Lower lobe of right lung (tissue), 2 donors: Measurements from ENCODE around the gene C18orf32. TPM values are rescaled to one million over a fixed set of nuclear protein-coding genes. Genes with fewer than 3 reads are reported as not detected.

ENCODE experiments used
- ATAC-seq, 2 donors: fragments of 200-7000 bp; cut with Tn5 transposase; one replicate each; pipeline ENCODE4 v1.9.1; 2020 to 2022; ENCODE audit warnings: mild to moderate bottlenecking in 2 of 2, moderate library complexity in 2 of 2
- DNase-seq: peaks from one replicate; pipeline ENCODE4 v3.0.0-alpha.2; 2020
- H3K27ac ChIP-seq: fragments of 200-600 bp; one replicate; pipeline ENCODE4 v1.8.0; 2022
- H3K27me3 ChIP-seq: fragments of 200-600 bp; one replicate; pipeline ENCODE4 v1.8.0; 2022; ENCODE audit warnings: low read depth
- H3K36me3 ChIP-seq: fragments of 200-600 bp; one replicate; pipeline ENCODE4 v1.8.0; 2022; ENCODE audit warnings: mild to moderate bottlenecking
- H3K4me1 ChIP-seq: fragments of 200-600 bp; one replicate; pipeline ENCODE4 v1.8.0; 2022
- H3K4me3 ChIP-seq: fragments of 200-600 bp; one replicate; pipeline ENCODE4 v1.8.0; 2022; ENCODE audit warnings: mild to moderate bottlenecking
- H3K9me3 ChIP-seq: fragments of 200-600 bp; one replicate; pipeline ENCODE4 v1.8.0; 2022
- CTCF ChIP-seq: fragments of 200-600 bp; IDR thresholded peaks from one replicate; pipeline ENCODE4 v1.8.0; 2022; ENCODE audit warnings: antibody characterized with exemption, mild to moderate bottlenecking
- intact Hi-C: fragments of 100-400 bp; cut with DNase I; formaldehyde crosslinking; loops from one replicate; pipeline ENCODE4 v1.11.0; 2022
- total RNA-seq: library from RNA; stranded (reverse); fragmentation: NEBNext Ultra II Directional; extraction: Animal tissue kit (Norgen Biotek cat#: 25700); gene quantifications from one replicate; pipeline ENCODE4 v1.2.1, GENCODE V29; 2021
- donor health status: DM: no; HTN: yes; CAD: no; lungs with severe emphysema.

The C18orf32 gene
- total RNA-seq, 1 donor from 2014 or later = 60.6 TPM

- Histone ChIP-seq H3K27me3 (no peaks in the 10 kb centered on the region), H3K27ac (no peak overlapping the region), H3K4me3 (no peak overlapping the region), H3K4me1 (peaks cover 14% of the 10 kb centered on the region), H3K36me3 (no peaks in the 10 kb centered on the region), H3K9me3 (no peaks in the 10 kb centered on the region)
- no peak for TF ChIP-seq CTCF
- no peak for ATAC-seq
- no peak for DNase-seq
- intact Hi-C loops = no loop called here
Measured at GRCh38 chr18:49472459-49472858, 14.6 kb downstream of the C18orf32 start.

- H3K27ac ChIP-seq = no peak overlapping the region
- H3K36me3 ChIP-seq = no peaks in the 10 kb centered on the region
- H3K4me3 ChIP-seq = no peak overlapping the region
- peaks cover 4% of the 10 kb centered on the region for H3K4me1 ChIP-seq
- no peak for TF ChIP-seq CTCF
- DNase-seq (no peak), ATAC-seq (no peak)
- H3K27me3 ChIP-seq = no peaks in the 10 kb centered on the region
- intact Hi-C loops = no loop called here
- no peaks in the 10 kb centered on the region for H3K9me3 ChIP-seq
Measured at GRCh38 chr18:49471532-49471931, 15.5 kb downstream of the C18orf32 start.

GRCh38 chr18:49467599-49467998 is 19.4 kb downstream of the C18orf32 start:
- intact Hi-C loops = no loop called here

GRCh38 chr18:49467019-49467563 is 19.9 kb downstream of the C18orf32 start:
- no peaks in the 10 kb centered on the region for H3K27me3 ChIP-seq
- no peaks in the 10 kb centered on the region for H3K4me1 ChIP-seq
- no peak for TF ChIP-seq CTCF
- DNase-seq = no peak
- intact Hi-C loops = no loop called here
- H3K36me3 ChIP-seq = no peaks in the 10 kb centered on the region
- H3K4me3 ChIP-seq = no peak overlapping the region
- no peak for ATAC-seq
- H3K9me3 ChIP-seq = no peaks in the 10 kb centered on the region
- H3K27ac ChIP-seq = no peak overlapping the region

More at GRCh38 chr18:49467599-49467998, 19.4 kb downstream of the C18orf32 start:
- no peak for DNase-seq
- no peak for TF ChIP-seq CTCF
- Histone ChIP-seq H3K9me3 (no peaks in the 10 kb centered on the region), H3K27ac (no peak overlapping the region), H3K4me3 (no peak overlapping the region), H3K4me1 (no peaks in the 10 kb centered on the region), H3K36me3 (no peaks in the 10 kb centered on the region), H3K27me3 (no peaks in the 10 kb centered on the region)
- ATAC-seq = no peak

GRCh38 chr18:49464718-49465598 is 22.1 kb downstream of the C18orf32 start:
- no peaks in the 10 kb centered on the region for H3K36me3 ChIP-seq
- no peak for TF ChIP-seq CTCF
- ATAC-seq (no peak), DNase-seq (no peak)
- H3K4me3 ChIP-seq = no peak overlapping the region
- no peak overlapping the region for H3K27ac ChIP-seq
- H3K4me1 ChIP-seq = peaks cover 5% of the 10 kb centered on the region
- intact Hi-C loops = no loop called here
- H3K9me3 ChIP-seq = no peaks in the 10 kb centered on the region
- no peaks in the 10 kb centered on the region for H3K27me3 ChIP-seq
